HG02763 (cell line): ENCODE results near the gene TMED3.

ENCODE experiments used
- ATAC-seq: cut with Tn5 transposase; IDR thresholded peaks from one replicate; pipeline ENCODE4 v1.9.1; 2021; ENCODE audit warnings: mild to moderate bottlenecking, moderate library complexity; ENCODE audit not compliant: unreplicated experiment

Gene TMED3

GRCh38 chr15:79372428-79372827, 61.5 kb downstream of the TMED3 start:
- ATAC-seq, result no peak
